Astrocyte (in vitro differentiated cells and primary cell): ENCODE data around the gene ZFR2.

Source experiments
- CTCF ChIP-seq: IDR thresholded peaks from 2 replicates; pipeline ENCODE4 v1.5.1; 2011; ENCODE audit warnings: low read depth, mild to moderate bottlenecking, inconsistent platforms, low read length, moderate library complexity; ENCODE audit not compliant: insufficient read depth
- EZH2 ChIP-seq: IDR thresholded peaks from 2 replicates; pipeline ENCODE4 v1.6.1; 2012; ENCODE audit warnings: mild to moderate bottlenecking, low read length, inconsistent platforms; ENCODE audit not compliant: insufficient read depth

DNA sequence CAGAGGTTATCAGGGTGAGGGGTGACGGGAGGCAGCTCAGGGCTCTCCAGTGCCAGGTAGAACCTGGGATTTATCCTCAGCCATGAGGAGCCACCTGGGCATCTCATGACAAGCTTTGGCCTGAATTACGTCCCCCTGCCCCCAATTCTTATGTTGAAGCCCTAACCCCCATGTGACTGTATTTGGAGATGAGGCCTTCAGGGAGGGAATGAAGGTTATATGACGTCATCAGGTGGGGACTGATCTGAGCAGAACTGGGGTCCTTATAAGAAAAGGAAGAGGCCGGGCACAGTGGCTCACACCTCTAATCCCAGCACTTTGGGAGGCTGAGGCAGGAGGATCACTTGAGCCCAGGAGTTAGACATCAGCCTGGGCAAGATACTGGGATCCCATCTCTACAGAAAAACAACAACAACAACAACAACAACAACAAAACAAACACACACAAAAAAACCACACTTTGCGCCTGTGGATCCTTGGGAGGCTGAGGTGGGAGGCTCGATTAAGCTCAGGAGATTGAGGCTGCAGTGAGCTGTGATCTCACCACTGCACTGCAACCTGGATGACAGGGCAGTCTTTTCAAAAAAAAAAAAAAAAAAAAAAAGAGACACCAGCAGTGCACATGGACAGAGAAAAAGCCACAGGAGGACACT, 18.4 kb downstream of the ZFR2 start:
- no peak for TF ChIP-seq CTCF
- no peak for TF ChIP-seq EZH2
